Ascending aorta (tissue), 2 donors: ENCODE results near the gene KCNIP4. TPM values are rescaled to one million over a fixed set of nuclear protein-coding genes. Genes with fewer than 3 reads are reported as not detected.

Experiments
- DNase-seq, 2 donors: peaks; one replicate each; pipeline ENCODE4 v3.0.0-alpha.2; 2019; ENCODE audit warnings: low spot score in 2 of 2
- H3K27ac ChIP-seq, 2 donors: fragments of 200-600 bp; sonication (generic); one replicate each; pipeline ENCODE4 v1.5.1; 2016 to 2017; ENCODE audit warnings: mild to moderate bottlenecking in 1 of 2
- H3K27me3 ChIP-seq: fragments of 200-600 bp; sonication (generic); one replicate; pipeline ENCODE4 v1.5.1; 2017
- H3K36me3 ChIP-seq, 2 donors: fragments of 200-600 bp; sonication (generic); one replicate each; pipeline ENCODE4 v1.5.1; 2016
- H3K4me1 ChIP-seq, 2 donors: fragments of 200-600 bp; sonication (generic); one replicate each; pipeline ENCODE4 v1.5.1; 2016 to 2017; ENCODE audit warnings: mild to moderate bottlenecking in 1 of 2
- H3K4me3 ChIP-seq, 2 donors: fragments of 200-600 bp; sonication (generic); one replicate each; pipeline ENCODE4 v1.5.1; 2016 to 2017; ENCODE audit warnings: mild to moderate bottlenecking in 1 of 2
- H3K9me3 ChIP-seq, 2 donors: fragments of 200-600 bp; sonication (generic); one replicate each; pipeline ENCODE4 v1.5.1; 2016
- CTCF ChIP-seq, 3 experiments: fragments of 200-600 bp in 2 of 3; fragments of 450-650 bp in 1 of 3; sonication (generic) in 2 of 3; IDR thresholded peaks; one replicate each; pipeline ENCODE4 v1.5.1; 2016 to 2019; ENCODE audit warnings: antibody characterized with exemption in 3 of 3, mild to moderate bottlenecking in 1 of 3, moderate library complexity in 1 of 3
- intact Hi-C: fragments of 100-400 bp; cut with DNase I; formaldehyde crosslinking; loops from one replicate; pipeline ENCODE4 v1.15.1; 2023
- total RNA-seq: library from RNA; depleted of rRNA; stranded (reverse); fragments of >200 nt; gene quantifications from one replicate; pipeline ENCODE4 v1.1.0, GENCODE V29; 2016

The KCNIP4 gene
- total RNA-seq, 1 donor from 2014 or later, result not detected

- Histone ChIP-seq H3K4me3 (no peak overlapping the region), H3K27ac (no peak overlapping the region), H3K4me1 (no peaks in the 10 kb centered on the region), H3K27me3 (no peaks in the 10 kb centered on the region), H3K9me3 (no peaks in the 10 kb centered on the region), H3K36me3 (no peaks in the 10 kb centered on the region)
- no peak for DNase-seq
- no peak for TF ChIP-seq CTCF (IDR thresholded peaks at IDR 0.05)
- intact Hi-C loops, result no loop called here
These were observed 830.9 kb downstream of the KCNIP4 start for GRCh38 chr4:21117541-21118180.

GRCh38 chr4:21113496-21114223, 834.9 kb downstream of the KCNIP4 start:
- DNase-seq, result no peak
- H3K4me3 ChIP-seq, result no peak overlapping the region
- intact Hi-C loops, result no loop called here
- H3K27me3 ChIP-seq, result no peaks in the 10 kb centered on the region
- no peaks in the 10 kb centered on the region for H3K36me3 ChIP-seq
- TF ChIP-seq CTCF (IDR thresholded peaks at IDR 0.05), result no peak
- H3K27ac ChIP-seq, result no peak overlapping the region
- no peaks in the 10 kb centered on the region for H3K9me3 ChIP-seq
- no peaks in the 10 kb centered on the region for H3K4me1 ChIP-seq

DNA sequence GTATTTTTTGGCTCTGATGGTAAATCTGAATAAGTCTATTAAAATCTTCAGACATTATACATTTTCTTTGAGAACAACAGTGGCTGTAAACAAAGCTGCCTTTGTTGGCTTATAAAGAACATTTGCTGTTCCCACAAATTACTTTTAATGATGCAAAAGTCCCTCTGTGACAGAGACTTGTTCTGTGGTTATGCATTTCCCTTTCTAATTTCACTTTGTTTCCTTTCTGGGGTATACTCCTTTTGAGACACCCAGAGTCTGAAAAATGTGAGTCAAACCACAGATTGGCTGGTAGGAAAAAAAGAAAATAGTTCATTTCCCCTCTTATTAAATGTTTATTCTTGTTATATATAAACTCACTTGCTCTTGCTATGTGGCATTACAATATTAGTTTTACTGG, 845.9 kb downstream of the KCNIP4 start:
- H3K27ac ChIP-seq, result no peak overlapping the region
- no peak for TF ChIP-seq CTCF (IDR thresholded peaks at IDR 0.05)
- intact Hi-C loops, result no loop called here
- H3K4me3 ChIP-seq, result no peak overlapping the region
- H3K4me1 ChIP-seq, result no peaks in the 10 kb centered on the region
- H3K9me3 ChIP-seq, result no peaks in the 10 kb centered on the region
- no peaks in the 10 kb centered on the region for H3K36me3 ChIP-seq
- H3K27me3 ChIP-seq, result no peaks in the 10 kb centered on the region
- DNase-seq, result no peak

- H3K4me3 ChIP-seq, result no peak overlapping the region
- H3K9me3 ChIP-seq, result no peaks in the 10 kb centered on the region
- intact Hi-C loops, result no loop called here
- H3K27me3 ChIP-seq, result no peaks in the 10 kb centered on the region
- TF ChIP-seq CTCF (IDR thresholded peaks at IDR 0.05), result no peak
- no peak overlapping the region for H3K27ac ChIP-seq
- no peaks in the 10 kb centered on the region for H3K36me3 ChIP-seq
- DNase-seq, result no peak
- no peaks in the 10 kb centered on the region for H3K4me1 ChIP-seq
These were observed 850.7 kb downstream of the KCNIP4 start for GRCh38 chr4:21097865-21098264.

GRCh38 chr4:21097026-21097425, 851.5 kb downstream of the KCNIP4 start:
- TF ChIP-seq CTCF (IDR thresholded peaks at IDR 0.05), result no peak

More at GRCh38 chr4:21097026-21097425, 851.5 kb downstream of the KCNIP4 start:
- Histone ChIP-seq H3K9me3 (no peaks in the 10 kb centered on the region), H3K36me3 (no peaks in the 10 kb centered on the region), H3K4me3 (no peak overlapping the region), H3K4me1 (no peaks in the 10 kb centered on the region), H3K27ac (no peak overlapping the region), H3K27me3 (no peaks in the 10 kb centered on the region)
- intact Hi-C loops, result no loop called here
- DNase-seq, result no peak
